Esophagus muscularis mucosa (tissue), 4 donors: ENCODE results near the gene LIPC. TPM values are rescaled to one million over a fixed set of nuclear protein-coding genes. Genes with fewer than 3 reads are reported as not detected.

Experiments used
- DNase-seq: peaks from one replicate; pipeline ENCODE4 v3.0.0-alpha.2; 2017; ENCODE audit errors: extremely low spot score
- H3K27ac ChIP-seq, 4 donors: fragments of 200-600 bp; sonication (generic); replicated peaks in 1 of 4; 1 replicate in 3 of 4; 2 replicates in 1 of 4; pipeline ENCODE4 v1.5.1; 2016 to 2019; ENCODE audit warnings: mild to moderate bottlenecking in 1 of 4
- H3K27me3 ChIP-seq, 4 donors: fragments of 200-600 bp; sonication (generic); one replicate each; pipeline versions ENCODE4 v1.5.1 to v1.6.0; 2016 to 2019
- H3K36me3 ChIP-seq, 4 donors: fragments of 200-600 bp; sonication (generic); one replicate each; pipeline ENCODE4 v1.5.1; 2016 to 2019
- H3K4me1 ChIP-seq, 4 donors: fragments of 200-600 bp; sonication (generic); one replicate each; pipeline ENCODE4 v1.5.1; 2016 to 2019
- H3K4me3 ChIP-seq, 4 donors: fragments of 200-600 bp; sonication (generic); 1 replicate in 2 of 4; 2 replicates in 2 of 4; pipeline ENCODE4 v1.5.1; 2016 to 2019; ENCODE audit warnings: mild to moderate bottlenecking in 4 of 4, moderate library complexity in 1 of 4
- H3K9me3 ChIP-seq, 4 donors: fragments of 200-600 bp; sonication (generic); 1 replicate in 3 of 4; 2 replicates in 1 of 4; pipeline ENCODE4 v1.5.1; 2016 to 2019
- EP300 ChIP-seq: sonication (generic); formaldehyde crosslinking; IDR thresholded peaks from one replicate; pipeline ENCODE4 v1.6.1; 2017; ENCODE audit warnings: antibody characterized with exemption
- POLR2A ChIP-seq: fragments of 450-650 bp; IDR thresholded peaks from one replicate; pipeline ENCODE4 v1.6.1; 2017; ENCODE audit warnings: antibody characterized with exemption, moderate library complexity, mild to moderate bottlenecking, low read depth
- POLR2AphosphoS5 ChIP-seq, 2 donors: sonication (generic); formaldehyde crosslinking; IDR thresholded peaks; one replicate each; pipeline ENCODE4 v1.6.1; 2017; ENCODE audit warnings: antibody characterized with exemption in 2 of 2
- WGBS: methylation state at CpG from one replicate; pipeline ENCODE4 v1.1.5; 2018; 5-methylcytosine and 5-hydroxymethylcytosine counted together
- intact Hi-C: fragments of 100-400 bp; cut with DNase I; formaldehyde crosslinking; loops from one replicate; pipeline ENCODE4 v1.15.1; 2023
- total RNA-seq, 4 donors: library from RNA; depleted of rRNA; stranded (reverse); fragments of >200 nt; gene quantifications; one replicate each; pipeline versions ENCODE4 v1.1.0 to v1.2.1, GENCODE V29; 2016
- TF ChIP-seq, protein P1 (sequence below), 3 experiments: fragments of 200-600 bp in 2 of 3; fragments of 450-650 bp in 1 of 3; sonication (generic) in 2 of 3; IDR thresholded peaks; one replicate each; pipeline ENCODE4 v1.5.1; 2017 to 2019; ENCODE audit warnings: antibody characterized with exemption in 3 of 3, mild to moderate bottlenecking in 2 of 3, moderate library complexity in 1 of 3

The LIPC gene
- total RNA-seq, 4 donors from 2014 or later: 0.06 to 0.63 (median 0.37) TPM

DNA sequence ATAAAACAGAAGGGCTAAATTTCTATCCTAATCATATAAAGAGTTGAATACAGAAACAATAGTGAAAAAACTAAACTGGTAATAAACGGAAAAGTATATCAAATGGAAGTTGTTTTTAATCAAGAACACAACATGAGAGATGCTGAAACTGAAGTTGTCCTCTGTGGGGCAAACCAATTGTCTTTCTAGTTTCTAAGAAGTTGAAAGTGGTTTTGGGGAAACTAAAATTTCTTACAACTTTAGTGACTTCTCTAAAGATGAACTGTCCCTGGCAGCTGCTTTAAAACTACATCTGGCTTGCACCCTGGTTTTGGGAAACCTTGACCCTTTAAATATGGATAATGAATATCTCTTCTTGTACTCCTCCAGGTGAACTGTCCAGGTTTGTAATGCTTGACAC is 162.1 kb downstream of the LIPC start:
- 91% methylated on average over 1 of the region's 1 CpG for WGBS
- no peak overlapping the region for H3K27ac ChIP-seq
- H3K4me1 ChIP-seq: no peaks in the 10 kb centered on the region
- H3K4me3 ChIP-seq: no peak overlapping the region
- peaks cover 0 to 23% (median 7%) of the 10 kb centered on the region in 4 donors for H3K36me3 ChIP-seq
- DNase-seq: no peak
- no peak for TF ChIP-seq POLR2A
- no peak for TF ChIP-seq EP300
- TF ChIP-seq POLR2AphosphoS5 (IDR thresholded peaks at IDR 0.05): no peak
- TF ChIP-seq, protein P1, sequence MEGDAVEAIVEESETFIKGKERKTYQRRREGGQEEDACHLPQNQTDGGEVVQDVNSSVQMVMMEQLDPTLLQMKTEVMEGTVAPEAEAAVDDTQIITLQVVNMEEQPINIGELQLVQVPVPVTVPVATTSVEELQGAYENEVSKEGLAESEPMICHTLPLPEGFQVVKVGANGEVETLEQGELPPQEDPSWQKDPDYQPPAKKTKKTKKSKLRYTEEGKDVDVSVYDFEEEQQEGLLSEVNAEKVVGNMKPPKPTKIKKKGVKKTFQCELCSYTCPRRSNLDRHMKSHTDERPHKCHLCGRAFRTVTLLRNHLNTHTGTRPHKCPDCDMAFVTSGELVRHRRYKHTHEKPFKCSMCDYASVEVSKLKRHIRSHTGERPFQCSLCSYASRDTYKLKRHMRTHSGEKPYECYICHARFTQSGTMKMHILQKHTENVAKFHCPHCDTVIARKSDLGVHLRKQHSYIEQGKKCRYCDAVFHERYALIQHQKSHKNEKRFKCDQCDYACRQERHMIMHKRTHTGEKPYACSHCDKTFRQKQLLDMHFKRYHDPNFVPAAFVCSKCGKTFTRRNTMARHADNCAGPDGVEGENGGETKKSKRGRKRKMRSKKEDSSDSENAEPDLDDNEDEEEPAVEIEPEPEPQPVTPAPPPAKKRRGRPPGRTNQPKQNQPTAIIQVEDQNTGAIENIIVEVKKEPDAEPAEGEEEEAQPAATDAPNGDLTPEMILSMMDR (IDR thresholded peaks at IDR 0.05): no peak
- H3K27me3 ChIP-seq: no peaks in the 10 kb centered on the region
- intact Hi-C loops: no loop called here
- no peaks in the 10 kb centered on the region for H3K9me3 ChIP-seq

GRCh38 chr15:58594898-58595297 is 163.1 kb downstream of the LIPC start:
- no peak for TF ChIP-seq POLR2A
- no peak for TF ChIP-seq POLR2AphosphoS5 (IDR thresholded peaks at IDR 0.05)
- TF ChIP-seq, protein P1 (IDR thresholded peaks at IDR 0.05): no peak
- no peak for TF ChIP-seq EP300
- Histone ChIP-seq H3K9me3 (no peaks in the 10 kb centered on the region), H3K36me3 (peaks cover 0 to 29% (median 7%) of the 10 kb centered on the region in 4 donors), H3K4me3 (no peak overlapping the region), H3K4me1 (no peaks in the 10 kb centered on the region), H3K27me3 (no peaks in the 10 kb centered on the region), H3K27ac (no peak overlapping the region)
- WGBS: 100% methylated on average over 1 of the region's 1 CpG
- intact Hi-C loops: no loop called here
- no peak for DNase-seq

- intact Hi-C loops: no loop called here
- 93% methylated on average over 3 of the region's 3 CpGs for WGBS
Observed at GRCh38 chr15:58595516-58596263, 163.9 kb downstream of the LIPC start.

DNA sequence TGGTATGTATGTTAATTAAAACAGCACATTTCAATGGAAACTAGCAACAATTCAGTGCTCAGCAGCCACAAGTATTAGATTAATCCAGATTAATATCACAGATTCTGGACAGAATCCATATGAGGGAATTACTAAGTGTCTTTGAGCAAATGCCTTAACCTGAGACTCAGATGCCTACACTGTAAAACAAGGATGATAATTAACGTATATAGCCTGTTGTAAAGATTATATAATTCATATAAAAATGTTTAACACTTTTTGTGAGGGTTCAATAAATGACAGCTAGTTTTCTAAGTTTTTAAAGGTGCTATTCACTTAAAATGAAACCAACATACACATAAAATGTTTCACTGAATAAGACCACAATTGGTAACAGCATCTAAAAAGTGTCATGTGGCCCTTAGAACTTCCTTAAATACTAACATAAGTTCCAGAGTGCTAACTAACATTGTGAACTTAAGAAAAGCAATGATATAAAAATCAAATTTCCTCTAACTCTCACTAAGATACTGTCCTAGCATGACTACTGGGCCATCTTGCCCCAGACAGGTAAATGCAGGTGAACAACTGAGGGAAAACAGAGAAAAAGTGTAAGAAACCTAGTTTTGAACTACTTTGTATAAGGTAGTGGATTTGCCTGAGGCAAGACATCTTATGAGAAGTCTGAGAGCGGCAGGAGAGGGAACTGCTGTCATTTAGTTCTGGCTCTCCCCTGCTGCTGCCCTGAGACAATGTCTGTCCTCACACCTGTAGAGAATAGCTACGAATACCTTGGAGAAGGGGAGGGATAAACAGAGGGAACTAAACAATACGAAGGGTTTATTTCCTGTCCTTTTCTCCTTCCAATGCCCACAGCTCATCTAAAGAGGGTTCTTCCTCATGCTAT is 166.4 kb downstream of the LIPC start:
- Histone ChIP-seq H3K36me3 (peaks cover 0 to 48% (median 9%) of the 10 kb centered on the region in 4 donors), H3K4me3 (no peak overlapping the region), H3K27me3 (no peaks in the 10 kb centered on the region), H3K27ac (no peak overlapping the region), H3K4me1 (no peaks in the 10 kb centered on the region), H3K9me3 (no peaks in the 10 kb centered on the region)
- WGBS: 97% methylated on average over 4 of the region's 4 CpGs
- intact Hi-C loops: no loop called here
- DNase-seq: no peak
- TF ChIP-seq EP300 (no peak), POLR2A (no peak), POLR2AphosphoS5 (IDR thresholded peaks at IDR 0.05) (no peak)

More at GRCh38 chr15:58595516-58596263, 163.9 kb downstream of the LIPC start:
- no peaks in the 10 kb centered on the region for H3K4me1 ChIP-seq
- H3K9me3 ChIP-seq: no peaks in the 10 kb centered on the region
- H3K27ac ChIP-seq: no peak overlapping the region
- H3K36me3 ChIP-seq: peaks cover 0 to 29% (median 7%) of the 10 kb centered on the region in 4 donors
- no peak overlapping the region for H3K4me3 ChIP-seq
- TF ChIP-seq POLR2AphosphoS5 (IDR thresholded peaks at IDR 0.05): no peak
- TF ChIP-seq POLR2A: no peak
- TF ChIP-seq, protein P1 (IDR thresholded peaks at IDR 0.05): no peak
- no peak for TF ChIP-seq EP300
- DNase-seq: no peak
- H3K27me3 ChIP-seq: no peaks in the 10 kb centered on the region

- Histone ChIP-seq H3K9me3 (no peaks in the 10 kb centered on the region), H3K4me3 (no peak overlapping the region), H3K36me3 (peaks cover 0 to 47% (median 7%) of the 10 kb centered on the region in 4 donors), H3K27ac (no peak overlapping the region), H3K4me1 (no peaks in the 10 kb centered on the region), H3K27me3 (no peaks in the 10 kb centered on the region)
- intact Hi-C loops: no loop called here
- DNase-seq: no peak
- WGBS: 97% methylated on average over 4 of the region's 4 CpGs
- TF ChIP-seq, protein P1 (IDR thresholded peaks at IDR 0.05): no peak
- TF ChIP-seq POLR2A (no peak), EP300 (no peak), POLR2AphosphoS5 (IDR thresholded peaks at IDR 0.05) (no peak)
Observed at GRCh38 chr15:58598829-58599210, 167.0 kb downstream of the LIPC start.
